Measurements from ENCODE around the gene GPC6.

Gene GPC6

DNA sequence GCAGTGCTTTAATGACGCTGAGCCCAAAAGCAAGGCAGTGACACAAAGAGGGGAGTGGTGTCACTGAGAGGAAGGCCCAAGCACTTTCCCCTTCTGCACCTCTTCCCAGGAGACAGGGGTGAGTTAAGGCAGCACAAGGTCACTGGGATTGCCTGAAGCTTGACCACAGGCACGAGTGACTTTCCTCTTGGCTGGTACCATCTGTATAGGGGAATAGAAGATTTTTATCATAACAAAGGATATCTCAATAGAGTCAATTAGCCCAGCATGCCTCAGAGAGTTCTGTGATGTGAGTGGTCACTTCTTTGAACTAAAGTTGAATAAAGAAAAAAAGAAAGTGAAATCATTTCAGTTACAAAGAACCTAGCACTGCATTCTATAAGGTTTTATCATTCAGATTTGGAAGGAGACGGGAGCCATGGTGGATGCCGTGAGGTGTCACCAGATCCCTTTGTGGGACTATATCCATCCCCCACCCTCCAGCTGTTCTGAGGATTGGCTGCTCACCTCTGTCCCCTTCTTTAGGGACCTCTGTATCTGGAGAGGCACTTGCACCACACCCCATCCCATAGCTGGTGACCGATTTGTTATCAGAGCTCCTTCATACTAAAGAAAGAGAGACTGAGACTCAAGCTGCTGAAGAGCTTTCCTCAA is 961.7 kb downstream of the GPC6 start:
- DNase-seq = peak; percentile 27

DNA sequence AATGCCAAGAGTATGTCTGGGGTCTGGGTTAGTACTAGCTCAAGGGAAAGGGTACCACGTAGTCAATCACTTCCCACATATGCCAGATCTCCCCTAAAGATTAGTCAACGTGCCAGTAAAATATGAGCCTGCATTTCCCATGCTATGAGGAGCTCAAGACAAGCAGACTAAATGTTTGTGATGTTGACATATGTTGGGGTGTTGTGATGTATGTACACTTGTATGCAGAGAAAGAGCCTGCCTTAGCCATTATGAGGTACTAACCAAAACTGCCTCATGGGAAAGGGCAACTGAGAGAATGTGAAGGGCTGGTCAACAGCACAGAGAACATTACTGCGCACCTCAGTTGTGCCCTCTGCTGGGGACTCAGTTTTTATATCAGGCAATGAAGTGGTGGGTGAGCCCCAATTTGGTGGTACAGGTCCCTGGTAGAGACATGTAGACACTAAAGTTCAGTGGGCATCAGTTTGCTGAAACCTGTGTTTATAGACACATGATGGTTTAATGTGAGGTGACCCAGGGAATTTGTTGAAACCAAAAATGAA is 965.9 kb downstream of the GPC6 start:
- DNase-seq = peak; percentile 77

DNA sequence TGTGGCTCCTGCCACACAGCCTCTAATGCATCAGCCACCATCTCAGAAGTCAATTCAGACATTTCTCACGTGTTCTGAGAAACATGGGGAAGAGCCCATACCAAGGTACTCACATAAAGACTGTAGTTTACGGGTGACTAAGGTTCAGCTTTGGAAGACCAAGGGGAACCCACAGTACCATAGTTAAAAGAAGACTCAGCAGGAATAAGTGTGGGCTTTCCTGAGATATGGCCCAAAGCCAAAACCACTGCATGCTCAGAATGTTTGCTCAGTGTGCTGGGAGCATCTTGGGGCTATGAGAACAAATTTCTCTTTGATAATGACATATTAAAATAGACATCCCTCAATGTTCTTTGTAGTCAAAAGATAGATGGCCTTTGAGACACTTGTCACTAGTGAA is 969.1 kb downstream of the GPC6 start:
- DNase-seq = peak; percentile 87

DNA sequence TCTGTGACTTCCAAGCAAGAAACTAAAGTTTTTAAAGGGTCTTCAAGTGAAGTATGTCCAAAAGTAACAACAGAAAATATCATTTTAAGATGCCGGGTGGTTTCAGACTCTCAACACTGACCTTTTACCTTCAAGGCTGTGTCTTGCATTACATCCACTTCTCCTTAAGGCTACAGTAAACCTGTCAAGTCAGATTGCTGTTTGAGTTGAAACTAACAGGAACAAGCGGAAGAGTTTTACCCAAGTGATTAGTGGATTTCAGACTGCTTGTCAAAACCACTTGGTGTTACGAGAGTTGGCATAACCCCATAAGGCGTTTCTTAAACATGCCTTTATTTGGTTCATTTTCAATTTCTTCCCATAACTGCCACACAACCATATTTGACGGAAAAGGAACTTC is 969.8 kb downstream of the GPC6 start:
- DNase-seq = peak; percentile 23

DNA sequence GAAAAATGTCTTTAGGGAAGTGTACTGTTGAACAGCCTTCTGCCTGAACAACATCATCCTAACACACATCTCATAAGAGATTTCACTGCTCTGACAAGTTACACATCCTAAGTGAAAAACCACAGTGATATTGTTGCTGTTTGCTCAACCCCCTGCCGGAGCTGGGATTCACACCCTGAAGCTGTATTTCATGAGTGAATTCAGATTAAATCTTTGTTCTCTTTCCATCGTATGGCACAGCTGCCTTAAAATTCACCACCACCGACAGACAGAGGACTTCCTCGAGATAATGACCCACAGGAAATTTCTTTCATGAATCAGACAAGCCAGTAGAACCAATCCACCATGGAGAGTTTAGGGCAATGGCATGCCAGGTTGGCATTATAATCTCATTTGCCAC is 972.1 kb downstream of the GPC6 start:
- DNase-seq = peak; percentile 87

DNA sequence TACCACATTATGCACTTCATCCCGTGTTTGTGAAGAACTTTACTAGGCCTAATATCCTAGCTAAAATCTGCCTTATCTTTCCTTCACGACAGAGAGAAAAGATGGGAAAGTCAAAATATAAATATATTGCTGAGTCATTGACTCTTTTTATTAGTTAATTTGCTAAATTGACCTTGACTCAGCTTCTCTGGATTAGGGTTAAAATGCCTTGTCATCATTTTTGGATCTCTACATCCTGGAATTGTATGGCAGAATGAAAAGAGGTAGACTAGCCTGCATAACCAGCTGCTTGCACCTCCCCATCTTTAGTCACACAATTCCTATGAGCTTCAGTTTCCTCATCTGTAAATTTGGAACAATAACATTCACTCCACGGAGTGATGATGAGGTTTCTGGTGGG is 972.5 kb downstream of the GPC6 start:
- DNase-seq = no peak

DNA sequence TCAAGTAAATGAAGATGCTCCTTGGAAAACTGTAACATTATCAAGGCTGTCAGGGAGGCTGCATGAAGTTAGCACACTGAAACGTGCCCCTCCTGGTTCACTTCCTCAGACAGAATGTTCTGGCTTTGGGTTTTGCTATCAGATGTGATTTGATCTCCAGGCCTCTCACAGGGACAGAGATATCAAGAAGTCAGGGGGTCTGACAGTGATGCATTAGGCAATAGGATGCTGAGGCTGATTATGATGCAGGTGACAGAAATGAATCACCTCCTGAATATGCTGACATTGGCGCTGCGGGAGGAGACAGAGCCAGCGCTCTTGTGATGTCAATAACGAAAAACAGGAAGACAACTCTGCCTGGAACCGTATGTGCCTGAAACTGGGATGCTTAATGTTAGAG is 974.4 kb downstream of the GPC6 start:
- DNase-seq = no peak

DNA sequence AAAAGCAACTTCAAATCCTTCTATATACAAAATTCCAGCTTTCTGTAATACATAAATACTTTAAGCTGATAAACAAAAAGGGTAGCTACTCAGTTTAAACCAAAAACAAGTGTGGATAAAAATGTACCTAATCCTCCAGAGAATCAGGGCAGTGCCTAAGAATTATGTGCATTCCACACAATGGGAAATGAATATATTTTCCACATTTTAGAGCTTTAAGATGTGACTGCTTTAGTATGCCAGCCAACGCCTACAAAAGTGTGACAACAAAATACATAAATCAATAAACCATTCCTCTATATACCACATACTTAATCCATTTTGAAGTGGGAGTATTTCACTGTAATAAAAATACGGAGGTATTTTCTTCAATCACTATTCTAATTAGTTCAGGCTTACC is 977.6 kb downstream of the GPC6 start:
- no peak for DNase-seq

DNA sequence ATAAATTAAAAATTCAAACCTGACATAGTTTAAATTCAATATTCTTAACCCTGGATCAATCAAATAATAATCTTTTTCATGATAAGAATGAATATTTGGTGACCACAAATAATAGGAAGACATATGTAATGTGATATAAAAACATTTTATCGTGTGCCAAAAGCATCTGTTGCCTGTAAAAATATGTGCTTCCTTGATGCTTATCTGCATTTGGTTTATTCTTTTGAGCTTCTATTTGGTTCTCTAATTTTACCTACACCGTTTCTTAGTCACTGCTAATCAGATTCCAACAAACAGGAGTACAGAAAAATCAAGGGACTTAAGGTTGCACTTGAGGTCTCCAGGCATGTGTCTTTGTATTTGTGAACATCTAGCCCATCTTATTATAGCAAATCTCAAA is 978.3 kb downstream of the GPC6 start:
- no peak for DNase-seq

DNA sequence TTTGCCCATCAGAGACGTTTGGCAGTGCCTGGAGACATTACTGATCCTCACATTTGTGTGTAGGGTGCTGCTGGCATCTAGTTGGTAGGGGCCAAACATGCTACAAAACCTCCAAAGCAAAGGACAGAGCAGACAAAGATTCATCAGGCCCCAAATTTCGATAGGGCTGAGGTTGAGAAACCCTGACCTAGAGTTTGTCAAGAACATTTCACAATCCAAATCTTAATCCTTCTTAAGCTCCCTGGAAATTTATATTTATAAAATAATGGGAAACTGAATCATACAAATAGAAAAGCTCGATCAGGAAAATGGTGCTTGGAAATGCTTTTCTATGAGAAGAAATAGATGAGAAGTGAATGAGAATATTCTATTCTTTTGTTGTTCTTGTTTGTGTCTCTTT is 979.3 kb downstream of the GPC6 start:
- DNase-seq = no peak

DNA sequence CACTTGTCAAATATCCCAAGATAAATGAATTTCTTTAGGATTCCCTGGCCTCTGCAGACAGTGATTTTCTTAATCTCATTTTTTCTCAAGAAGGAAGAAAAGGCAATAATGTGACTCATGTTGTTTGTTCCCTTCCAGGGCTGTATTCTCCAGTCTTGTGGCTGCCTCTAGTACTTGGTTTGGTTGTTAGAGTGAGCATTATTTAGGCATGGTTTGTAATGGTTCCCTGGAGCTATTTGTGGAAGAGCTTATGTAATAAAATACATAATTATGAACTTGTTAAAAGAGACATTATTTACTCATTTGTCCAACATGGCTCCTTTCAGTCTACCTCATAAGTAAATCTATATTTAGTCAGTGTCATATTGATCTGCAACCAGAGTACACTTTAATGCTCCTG is 982.5 kb downstream of the GPC6 start:
- peak; percentile 98 for DNase-seq

DNA sequence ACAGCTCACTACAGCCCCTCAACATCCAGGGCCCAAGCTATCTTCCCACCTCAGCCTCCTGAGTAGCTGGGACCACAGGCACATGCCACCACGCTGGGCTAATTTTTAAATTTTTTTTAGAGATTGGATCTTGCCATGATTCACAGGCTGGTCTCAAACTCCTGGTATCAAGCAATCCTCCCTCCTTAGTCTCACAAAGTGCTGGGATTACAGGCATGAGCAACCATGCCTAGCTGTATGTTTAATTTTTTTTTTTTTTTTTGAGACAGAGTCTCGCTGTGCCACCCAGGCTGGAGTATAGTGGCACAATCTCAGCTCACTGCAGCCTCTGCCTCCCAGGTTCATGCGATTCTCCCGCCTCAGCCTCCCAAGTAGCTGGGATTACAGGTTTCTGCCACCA is 983.3 kb downstream of the GPC6 start:
- DNase-seq = peak; percentile 65

DNA sequence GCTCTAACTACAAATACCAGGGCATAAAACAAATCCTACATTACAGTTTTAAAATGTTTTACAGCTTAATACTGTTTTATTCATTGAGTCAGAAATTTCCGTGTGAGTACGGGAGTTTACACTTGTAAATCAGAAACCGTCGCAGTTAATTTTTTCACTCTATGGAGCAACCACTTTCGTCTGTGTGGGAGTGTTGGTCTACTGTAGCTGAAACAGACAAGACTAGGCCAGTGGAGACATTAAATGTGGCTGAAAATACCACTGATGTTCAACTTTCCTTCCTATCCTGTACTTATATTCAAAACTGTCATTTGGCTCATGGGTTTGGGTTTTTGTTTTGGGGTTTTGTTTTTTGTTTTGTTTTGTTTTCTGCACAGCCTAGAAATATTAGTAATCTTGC is 984.2 kb downstream of the GPC6 start:
- peak; percentile 48 for DNase-seq

DNA sequence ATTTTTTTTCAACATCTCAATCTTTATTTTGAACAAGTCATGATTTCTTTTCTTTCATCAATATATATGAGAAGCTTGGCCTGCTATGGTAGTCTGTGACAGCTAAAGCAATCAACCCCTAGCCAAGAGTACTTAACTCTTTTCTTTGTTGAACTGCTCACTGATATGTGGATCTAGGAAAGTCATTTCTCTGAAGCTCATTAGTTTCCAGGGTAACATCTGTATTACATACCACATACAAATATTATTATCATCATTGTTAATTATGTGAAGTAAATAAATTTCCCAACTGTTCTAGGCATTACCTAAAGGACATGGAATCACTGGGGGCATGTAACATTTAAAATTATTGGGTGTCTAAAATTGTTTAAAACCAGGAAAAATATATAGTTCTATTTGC is 985.6 kb downstream of the GPC6 start:
- peak; percentile 69 for DNase-seq

DNA sequence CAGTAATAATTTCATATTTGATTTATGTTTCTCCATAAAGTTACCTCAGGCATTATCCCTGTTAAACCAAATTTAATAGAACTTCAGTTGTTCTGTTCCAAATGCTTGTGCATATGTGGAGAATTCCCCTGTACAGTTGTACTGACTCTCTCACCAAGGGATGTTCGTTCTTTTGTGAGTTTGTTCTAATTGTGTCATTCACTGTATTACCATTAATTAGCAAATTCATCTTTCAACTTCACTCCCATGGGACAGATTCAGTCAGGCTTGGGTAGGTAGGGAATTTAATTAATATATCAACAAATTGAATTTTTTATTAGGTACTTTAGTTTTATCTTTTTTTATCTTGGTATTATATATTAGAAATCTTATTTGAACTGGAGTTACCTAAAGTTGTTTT is 987.5 kb downstream of the GPC6 start:
- no peak for DNase-seq

DNA sequence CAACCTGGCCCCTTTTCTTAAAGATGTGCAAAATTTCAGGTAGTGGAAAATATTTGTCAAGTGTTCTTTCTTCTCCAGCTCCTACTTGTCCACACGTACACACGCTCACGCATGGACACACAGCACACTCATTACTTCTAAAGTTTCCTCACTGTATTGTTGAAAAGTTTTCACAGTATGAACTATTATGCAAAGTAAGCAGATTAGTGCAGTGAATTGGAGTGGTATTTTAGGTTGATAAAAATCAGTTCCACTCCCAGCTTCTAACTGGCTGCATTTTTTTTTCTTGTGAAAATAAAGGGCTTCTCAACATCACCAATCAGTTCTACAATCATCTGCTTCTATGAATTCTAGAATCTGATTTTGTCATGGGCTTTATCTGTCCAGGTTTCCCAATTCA is 988.4 kb downstream of the GPC6 start:
- DNase-seq = no peak

DNA sequence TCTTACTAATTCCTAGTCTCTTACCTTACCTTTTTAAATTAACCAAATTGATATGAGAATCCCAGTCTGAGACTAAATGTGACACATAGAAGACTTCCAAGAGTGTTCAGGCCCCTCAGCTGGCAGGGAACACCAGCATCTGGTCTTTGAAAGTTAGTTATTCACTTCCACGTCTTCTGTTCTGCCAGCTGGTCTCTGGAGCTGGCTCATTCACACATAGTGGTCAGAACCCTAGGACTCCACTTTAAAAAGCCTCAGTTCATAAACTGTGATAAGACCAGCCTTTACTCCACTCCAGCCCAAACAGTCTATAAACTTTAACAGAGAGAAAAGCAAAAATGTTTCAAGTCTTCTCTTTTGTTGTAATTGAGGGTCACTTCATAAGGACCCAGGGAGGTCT is 989.9 kb downstream of the GPC6 start:
- peak; percentile 24 for DNase-seq

DNA sequence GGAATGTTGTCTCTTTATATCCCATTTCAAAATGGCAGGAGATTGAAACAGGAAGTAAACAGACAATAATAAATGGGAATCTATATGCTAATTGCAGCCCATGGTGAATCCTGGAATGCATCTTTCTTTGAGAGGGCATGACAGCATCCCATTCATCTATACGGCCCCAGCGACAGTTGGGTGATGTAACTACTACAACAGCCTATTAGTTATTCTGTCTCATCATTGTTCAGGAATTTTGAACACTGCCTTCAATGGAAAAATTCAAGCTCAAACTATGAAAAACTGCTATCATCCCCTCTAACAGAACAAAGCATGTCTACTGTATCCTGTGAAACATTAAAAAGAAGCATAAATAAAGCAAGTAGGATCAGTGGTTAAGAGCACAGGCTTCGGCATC is 990.8 kb downstream of the GPC6 start:
- peak; percentile 35 for DNase-seq

DNA sequence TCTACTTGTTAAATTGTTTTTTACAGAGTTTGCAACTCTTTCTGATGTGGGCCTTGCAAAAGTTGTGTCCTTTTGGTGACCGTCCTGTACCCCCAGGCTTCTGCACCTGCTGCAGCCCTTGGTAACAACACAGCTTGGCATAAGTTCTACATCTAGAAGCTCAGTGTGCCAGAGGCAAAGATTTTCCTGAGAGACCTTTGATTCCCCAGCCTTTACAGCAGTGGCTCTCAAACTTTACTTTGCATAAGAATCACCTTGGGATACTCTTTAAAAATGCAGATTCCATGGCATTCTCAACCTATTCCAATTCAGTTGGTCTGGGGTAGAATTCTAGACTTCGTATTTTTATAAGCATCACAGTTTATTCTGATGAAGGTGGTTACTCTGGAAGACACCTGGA is 991.9 kb downstream of the GPC6 start:
- DNase-seq = no peak

DNA sequence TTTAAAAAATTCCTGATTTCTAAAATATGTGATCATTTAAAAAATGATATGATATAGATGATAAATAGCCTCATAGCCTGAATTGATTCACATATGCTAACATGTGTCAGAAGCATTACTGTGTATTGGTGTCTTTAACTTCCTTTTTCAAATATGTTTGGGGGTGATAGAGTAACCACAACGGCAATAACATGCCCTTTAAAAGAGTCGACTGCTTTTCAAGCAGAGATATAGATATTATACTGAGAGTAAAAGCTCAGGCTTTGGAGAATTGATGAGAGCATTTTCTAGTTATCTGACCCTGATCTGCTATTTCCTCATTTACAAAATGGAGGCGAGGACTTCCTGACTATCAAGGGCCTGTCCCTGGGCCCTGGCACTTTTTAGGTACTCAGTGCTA is 992.3 kb downstream of the GPC6 start:
- no peak for DNase-seq

DNA sequence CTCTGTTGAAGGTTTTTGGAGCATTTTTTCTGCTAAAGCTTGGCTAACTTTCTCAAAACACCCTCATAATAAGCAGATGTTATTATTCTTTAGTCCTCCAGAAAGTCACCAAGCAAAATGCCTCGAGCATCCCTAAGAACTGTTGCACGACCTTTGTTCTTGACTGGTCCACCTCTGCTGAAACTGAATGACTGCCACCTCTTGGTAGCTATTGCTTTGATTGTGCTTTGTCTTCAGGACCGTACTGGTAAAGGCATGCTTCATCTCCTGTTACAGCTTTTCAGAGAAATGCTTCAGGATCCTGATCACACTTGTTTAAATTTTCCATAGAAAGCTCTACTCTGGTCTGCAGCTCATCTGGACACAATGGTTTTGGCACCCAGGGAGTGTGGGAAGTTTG is 998.1 kb downstream of the GPC6 start:
- DNase-seq = no peak

DNA sequence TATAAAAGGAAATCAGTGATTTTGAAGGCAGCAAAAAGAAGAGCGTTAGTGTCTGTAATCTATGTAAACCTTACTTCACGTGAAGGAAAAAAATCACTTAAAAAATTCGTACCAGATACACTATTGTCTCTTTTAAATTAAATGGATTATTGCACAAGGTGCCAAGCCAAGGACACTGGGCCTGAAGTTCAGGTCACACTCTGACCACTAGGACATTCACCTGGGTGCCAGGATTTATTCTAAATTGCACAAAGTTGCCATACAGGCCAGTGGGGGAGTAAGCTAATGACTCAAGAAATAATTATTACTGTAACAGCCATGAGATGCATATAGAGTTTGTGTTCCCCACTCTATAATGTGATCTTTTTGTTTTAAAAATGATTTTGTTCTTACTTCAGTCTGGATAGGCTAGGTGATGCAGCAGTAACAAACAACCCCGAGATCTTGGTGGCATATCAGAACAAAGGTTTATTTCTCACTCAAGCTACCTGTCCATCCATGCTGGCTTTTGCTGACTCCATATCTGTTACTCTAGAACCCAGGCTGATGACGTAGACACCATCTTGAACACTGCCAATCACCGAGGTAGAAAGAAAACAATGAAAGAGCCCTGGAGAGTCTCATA is 1000.8 kb downstream of the GPC6 start:
- no peak for DNase-seq

DNA sequence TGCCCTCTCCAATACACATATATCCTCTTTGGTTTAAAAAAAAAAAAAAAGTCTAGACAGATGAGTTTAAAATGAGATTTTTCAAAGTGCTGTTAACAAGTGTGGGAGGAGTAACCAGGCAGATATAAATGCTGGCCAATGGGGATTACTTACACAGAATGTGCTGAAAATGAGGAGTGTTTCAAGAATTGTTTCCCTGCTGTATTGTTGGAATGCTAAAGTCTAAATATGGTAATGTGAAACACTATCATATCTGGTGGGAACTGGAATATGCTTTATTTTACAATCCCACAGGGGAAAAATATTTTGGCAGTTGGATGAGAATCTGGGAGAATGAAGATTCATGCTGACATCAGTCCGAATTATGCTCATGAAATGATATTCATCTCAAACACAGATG is 1002.2 kb downstream of the GPC6 start:
- no peak for DNase-seq

DNA sequence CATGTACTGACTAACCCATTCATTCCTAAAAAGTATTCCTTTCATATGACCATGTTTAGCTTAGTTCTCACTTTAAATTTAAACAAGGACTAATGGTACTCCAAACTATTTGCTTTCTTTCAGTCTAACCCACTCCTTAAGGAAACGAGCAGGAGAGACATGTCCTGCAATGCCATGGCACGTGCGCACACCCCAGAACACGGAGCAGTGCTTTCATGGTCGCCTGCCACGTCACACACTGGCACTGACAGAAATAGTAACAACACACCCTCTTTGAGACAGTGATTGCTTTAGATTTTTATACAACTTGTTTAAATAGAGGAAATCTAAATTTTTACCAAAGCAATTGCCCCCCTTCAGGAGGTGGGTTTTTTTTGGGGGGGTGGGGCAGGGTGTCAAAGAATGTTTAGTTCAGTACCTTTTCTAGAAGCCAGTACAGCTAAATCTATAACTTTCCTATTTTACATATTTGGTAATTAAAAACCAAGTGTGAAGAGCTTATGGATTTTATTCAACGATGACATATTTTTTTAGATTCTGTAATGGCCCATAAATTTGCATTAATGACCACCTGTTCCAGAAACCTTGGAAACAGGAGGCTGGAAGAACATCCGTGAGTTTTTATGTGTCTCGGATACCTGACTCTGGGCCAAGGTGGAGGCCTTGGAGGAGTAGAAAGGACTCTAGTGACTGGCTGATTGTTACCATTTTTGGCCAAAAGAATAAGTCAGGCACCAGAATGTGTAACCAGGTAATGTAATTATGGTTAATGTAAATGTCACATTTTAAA is 1005.7 kb downstream of the GPC6 start:
- DNase-seq = peak; percentile 71

Measured in NCI-H69 (cell line).